ENCODE data around the gene CLMP. TPM values are rescaled to one million over a fixed set of nuclear protein-coding genes. Genes with fewer than 3 reads are reported as not detected.
"Not testable (repeated sequence)": the region's sequence is repeated elsewhere in the genome, so short reads cannot be mapped to it uniquely, and the experiment has no call there.

Gene CLMP
- total RNA-seq, 1 donor from 2014 or later: 5.9 TPM

GRCh38 chr11:123069908-123070821 is 124.9 kb downstream of the CLMP start:
- intact Hi-C loops (cut with DNase I): loop anchor here (10.0 kb wide), 1 partner anchor 415 kb away; the partner anchor contains the start of gene UBASH3B
- no peak for DNase-seq (ENCODE audit: low spot score)

GRCh38 chr11:123065621-123066020 is 129.4 kb downstream of the CLMP start:
- no peak for DNase-seq (ENCODE audit: low spot score)
- intact Hi-C loops (cut with DNase I): loop anchor here (10.0 kb wide), 1 partner anchor 411 kb away; the partner anchor contains the start of gene UBASH3B

- DNase-seq (ENCODE audit: low spot score): no peak
- intact Hi-C loops (cut with DNase I): loop anchor here (5.0 to 10.0 kb wide), 2 partner anchors 38 to 409 kb away; partner anchors contain the start of gene UBASH3B
Observed at GRCh38 chr11:123063826-123064657, 131.0 kb downstream of the CLMP start.

- no peak for DNase-seq (ENCODE audit: low spot score)
- intact Hi-C loops (cut with DNase I): loop anchor here (5.0 to 10.0 kb wide), 2 partner anchors 39 to 408 kb away; partner anchors contain the start of gene UBASH3B
Observed at GRCh38 chr11:123062892-123063825, 131.9 kb downstream of the CLMP start.

- intact Hi-C loops (cut with DNase I): loop anchor here (5.0 to 10.0 kb wide), 2 partner anchors 40 to 408 kb away; partner anchors contain the start of gene UBASH3B
- DNase-seq (ENCODE audit: low spot score): peak; percentile 99
Observed at GRCh38 chr11:123062158-123062891, 132.7 kb downstream of the CLMP start.

GRCh38 chr11:123061403-123062157 is 133.5 kb downstream of the CLMP start, which contains the start of gene HSPA8:
TSS of gene HSPA8 (minus strand) at chr11:123062136. CDS start at chr11:123061324, 812 bp downstream.
- intact Hi-C loops (cut with DNase I): loop anchor here (5.0 to 10.0 kb wide), 2 partner anchors 41 to 407 kb away; partner anchors contain the start of gene UBASH3B
- peak; percentile 85 for DNase-seq (ENCODE audit: low spot score)

- DNase-seq (ENCODE audit: low spot score): no peak
- intact Hi-C loops (cut with DNase I): loop anchor here (5.0 to 10.0 kb wide), 2 partner anchors 42 to 406 kb away; partner anchors contain the start of gene UBASH3B
Observed at GRCh38 chr11:123060277-123061000, 134.6 kb downstream of the CLMP start.

- DNase-seq (ENCODE audit: low spot score); intact Hi-C loops (cut with DNase I): not testable (repeated sequence)
Observed at GRCh38 chr11:123059041-123059920, 135.8 kb downstream of the CLMP start.

GRCh38 chr11:123057661-123058305 is 137.3 kb downstream of the CLMP start:
- DNase-seq (ENCODE audit: low spot score): no peak
- intact Hi-C loops (cut with DNase I): no loop called here

GRCh38 chr11:123056835-123057491 is 138.1 kb downstream of the CLMP start:
- intact Hi-C loops (cut with DNase I): no loop called here
- DNase-seq (ENCODE audit: low spot score): no peak

GRCh38 chr11:123055191-123055901 is 139.7 kb downstream of the CLMP start:
- intact Hi-C loops (cut with DNase I): no loop called here
- no peak for DNase-seq (ENCODE audit: low spot score)

GRCh38 chr11:123054301-123055065 is 140.6 kb downstream of the CLMP start:
- intact Hi-C loops (cut with DNase I): loop anchor here (5.0 kb wide), 1 partner anchor 187 kb away; no protein-coding TSS in a partner anchor
- no peak for DNase-seq (ENCODE audit: low spot score)

Data from cardiac septum (tissue), 1 donor.